Activated naive CD4-positive, alpha-beta T cell treated with anti-CD3 and anti-CD28 coated beads, Interleukin-2, amount 50 U/mL, for 72 hours (primary cell): ENCODE results near the gene NOP53. TPM values are rescaled to one million over a fixed set of nuclear protein-coding genes. Genes with fewer than 3 reads are reported as not detected.
"Not testable (repeated sequence)": the region's sequence is repeated elsewhere in the genome, so short reads cannot be mapped to it uniquely, and the experiment has no call there.

ENCODE experiments used
- ATAC-seq, 2 donors: fragments of 150-1000 bp; cut with Tn5 transposase; 2 replicates each; pipeline ENCODE4 v1.10.0; 2021; ENCODE audit warnings: mild to moderate bottlenecking in 2 of 2, moderate library complexity in 2 of 2
- DNase-seq, 2 donors: peaks; one replicate each; pipeline ENCODE4 v3.0.0; 2021 to 2022; ENCODE audit warnings: low spot score in 2 of 2
- H3K27ac Mint-ChIP-seq, 2 donors: one replicate each; pipeline ENCODE4 v1.8.0; 2022; ENCODE audit warnings: mild to moderate bottlenecking in 2 of 2, mixed read lengths in 2 of 2
- H3K36me3 Mint-ChIP-seq, 2 donors: one replicate each; pipeline ENCODE4 v1.8.0; 2022; ENCODE audit warnings: mixed read lengths in 2 of 2
- H3K9me3 Mint-ChIP-seq, 2 donors: one replicate each; pipeline ENCODE4 v1.8.0; 2022; ENCODE audit warnings: mixed read lengths in 2 of 2
- total RNA-seq, 2 donors: library from RNA; stranded (reverse); gene quantifications; one replicate each; pipeline ENCODE4 v1.2.3, GENCODE V29; 2022

The NOP53 gene
- total RNA-seq, 2 donors from 2014 or later, result 324 to 421 TPM

GRCh38 chr19:47735131-47735530 lies 10.2 kb upstream of the NOP53 start:
- DNase-seq (no peak), ATAC-seq (no peak)
- Mint-ChIP-seq H3K36me3 (no peaks in the 10 kb centered on the region), H3K27ac (no peak overlapping the region), H3K9me3 (no peaks in the 10 kb centered on the region)

DNA sequence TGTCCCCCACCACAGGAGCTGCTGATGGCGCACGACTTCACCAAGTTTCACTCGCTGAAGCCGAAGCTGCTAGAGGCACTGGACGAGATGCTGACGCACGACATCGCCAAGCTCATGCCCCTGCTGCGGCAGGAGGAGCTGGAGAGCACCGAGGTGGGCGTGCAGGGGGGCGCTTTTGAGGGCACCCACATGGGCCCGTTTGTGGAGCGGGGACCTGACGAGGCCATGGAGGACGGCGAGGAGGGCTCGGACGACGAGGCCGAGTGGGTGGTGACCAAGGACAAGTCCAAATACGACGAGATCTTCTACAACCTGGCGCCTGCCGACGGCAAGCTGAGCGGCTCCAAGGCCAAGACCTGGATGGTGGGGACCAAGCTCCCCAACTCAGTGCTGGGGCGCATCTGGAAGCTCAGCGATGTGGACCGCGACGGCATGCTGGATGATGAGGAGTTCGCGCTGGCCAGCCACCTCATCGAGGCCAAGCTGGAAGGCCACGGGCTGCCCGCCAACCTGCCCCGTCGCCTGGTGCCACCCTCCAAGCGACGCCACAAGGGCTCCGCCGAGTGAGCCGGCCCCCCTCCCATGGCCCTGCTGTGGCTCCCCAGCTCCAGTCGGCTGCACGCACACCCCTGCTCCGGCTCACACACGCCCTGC lies 4.4 kb upstream of the NOP53 start:
- H3K27ac Mint-ChIP-seq, result peak overlapping the region in 1 of 2 donors; percentile 50
- no peaks in the 10 kb centered on the region for H3K9me3 Mint-ChIP-seq
- peaks cover 6% of the 10 kb centered on the region in 2 donors for H3K36me3 Mint-ChIP-seq
- DNase-seq, result no peak
- ATAC-seq, result no peak

DNA sequence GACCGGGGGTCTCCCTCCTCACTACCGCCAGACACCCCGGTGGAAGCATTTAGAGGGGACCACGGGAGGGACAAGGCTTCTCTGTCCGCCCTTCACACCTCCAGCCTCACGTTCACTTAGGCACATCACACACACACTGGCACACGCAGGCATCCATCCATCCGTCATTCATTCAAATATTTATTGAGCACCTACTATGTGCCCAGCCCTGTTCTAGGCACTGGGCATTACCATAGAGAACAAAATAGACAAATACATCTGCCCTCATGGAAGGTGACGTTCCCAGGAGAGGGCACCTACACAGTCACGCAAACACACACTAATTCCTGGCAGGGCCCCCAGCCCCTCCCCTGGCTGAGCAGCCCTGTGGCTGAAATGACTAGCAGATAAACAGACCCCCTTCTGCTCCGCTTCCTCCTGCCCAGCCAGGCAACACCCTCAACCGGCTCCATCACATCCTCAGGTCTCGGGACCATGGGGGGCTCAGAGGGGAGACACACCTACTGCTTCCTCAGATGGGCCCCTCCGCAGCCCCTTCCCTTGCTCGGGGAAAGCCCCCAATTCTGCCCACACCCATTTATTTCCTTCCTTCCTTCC lies 3.7 kb upstream of the NOP53 start:
- Mint-ChIP-seq H3K27ac (peak overlapping the region in 1 of 2 donors; percentile 50), H3K9me3 (no peaks in the 10 kb centered on the region), H3K36me3 (peaks cover 6% of the 10 kb centered on the region in 2 donors)
- DNase-seq, result no peak
- no peak for ATAC-seq

GRCh38 chr19:47742634-47743033 lies 2.7 kb upstream of the NOP53 start:
- DNase-seq (no peak), ATAC-seq (no peak)
- Mint-ChIP-seq H3K9me3 (no peaks in the 10 kb centered on the region), H3K27ac (peak overlapping the region in 1 of 2 donors; percentile 98), H3K36me3 (peaks cover 6 to 12% of the 10 kb centered on the region in 2 donors)

DNA sequence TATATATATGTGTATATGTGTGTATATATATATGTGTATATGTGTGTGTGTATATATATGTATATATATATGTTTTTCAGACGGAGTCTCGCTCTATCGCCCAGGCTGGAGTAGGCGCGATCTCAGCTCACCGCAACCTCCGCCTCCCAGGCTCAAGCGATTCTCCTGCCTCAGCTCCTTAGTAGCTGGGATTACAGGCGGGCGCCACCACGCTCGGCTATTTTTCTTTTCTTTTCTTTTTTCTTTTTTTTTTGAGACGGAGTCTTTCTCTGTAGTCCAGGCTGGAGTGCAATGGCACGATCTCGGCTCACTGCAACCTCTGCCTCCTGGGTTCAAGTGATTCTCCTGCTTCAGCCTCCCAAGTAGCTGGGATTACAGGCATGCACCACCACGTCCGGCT lies 783 bp downstream of the NOP53 start:
- H3K9me3 Mint-ChIP-seq, DNase-seq, ATAC-seq: not testable (repeated sequence)
- Mint-ChIP-seq H3K27ac (peak overlapping the region; percentile 60 to 98), H3K36me3 (peaks cover 13 to 27% of the 10 kb centered on the region in 2 donors)

- no peaks in the 10 kb centered on the region for H3K9me3 Mint-ChIP-seq
- peak overlapping the region; percentile 83 to 90 for H3K27ac Mint-ChIP-seq
- DNase-seq, result no peak
- H3K36me3 Mint-ChIP-seq, result peaks cover 20 to 37% of the 10 kb centered on the region in 2 donors
- peak; percentile 17 to 40 for ATAC-seq
These were observed 4.0 kb downstream of the NOP53 start for GRCh38 chr19:47749326-47749725.

DNA sequence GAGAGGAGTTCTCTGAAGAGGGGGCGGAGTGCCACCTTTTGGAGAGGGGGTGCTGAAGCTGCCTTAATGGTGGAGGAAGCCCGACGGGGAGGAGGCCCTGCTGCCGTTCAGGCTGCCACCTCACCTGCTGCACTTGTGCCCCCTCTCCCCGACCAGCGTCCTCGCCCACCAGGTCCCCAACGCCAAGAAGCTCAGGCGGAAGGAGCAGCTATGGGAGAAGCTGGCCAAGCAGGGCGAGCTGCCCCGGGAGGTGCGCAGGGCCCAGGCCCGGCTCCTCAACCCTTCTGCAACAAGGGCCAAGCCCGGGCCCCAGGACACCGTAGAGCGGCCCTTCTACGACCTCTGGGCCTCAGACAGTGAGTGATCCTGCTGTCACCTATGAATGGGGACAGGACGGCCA lies 5.4 kb downstream of the NOP53 start:
- H3K27ac Mint-ChIP-seq, result peak overlapping the region; percentile 61 to 83
- no peak for DNase-seq
- H3K36me3 Mint-ChIP-seq, result peaks cover 14 to 31% of the 10 kb centered on the region in 2 donors
- no peak for ATAC-seq
- no peaks in the 10 kb centered on the region for H3K9me3 Mint-ChIP-seq

GRCh38 chr19:47752440-47753211 lies 7.3 kb downstream of the NOP53 start:
- Mint-ChIP-seq H3K36me3 (peaks cover 14 to 33% of the 10 kb centered on the region in 2 donors), H3K9me3 (no peaks in the 10 kb centered on the region), H3K27ac (peak overlapping the region; percentile 42 to 86)
- ATAC-seq, result no peak
- no peak for DNase-seq

- peaks cover 7 to 30% of the 10 kb centered on the region in 2 donors for H3K36me3 Mint-ChIP-seq
- ATAC-seq, result no peak
- no peak for DNase-seq
- no peaks in the 10 kb centered on the region for H3K9me3 Mint-ChIP-seq
- peak overlapping the region; percentile 53 to 93 for H3K27ac Mint-ChIP-seq
These were observed 9.1 kb downstream of the NOP53 start for GRCh38 chr19:47754206-47755064.

- Mint-ChIP-seq H3K27ac (peak overlapping the region in 1 of 2 donors; percentile 68), H3K36me3 (peaks cover 7 to 30% of the 10 kb centered on the region in 2 donors), H3K9me3 (no peaks in the 10 kb centered on the region)
- ATAC-seq, result no peak
- DNase-seq, result no peak
These were observed 9.9 kb downstream of the NOP53 start for GRCh38 chr19:47755065-47755761.

GRCh38 chr19:47755762-47756626 lies 10.6 kb downstream of the NOP53 start:
- peak in 1 of 2 donors; percentile 6 for ATAC-seq

GRCh38 chr19:47756627-47756929 lies 11.2 kb downstream of the NOP53 start:
- Mint-ChIP-seq H3K27ac (peak overlapping the region in 1 of 2 donors; percentile 62), H3K36me3 (peaks cover 7 to 30% of the 10 kb centered on the region in 2 donors), H3K9me3 (no peaks in the 10 kb centered on the region)
- ATAC-seq, result peak in 1 of 2 donors; percentile 14
- DNase-seq, result no peak

More at GRCh38 chr19:47755762-47756626, 10.6 kb downstream of the NOP53 start:
- peak overlapping the region in 1 of 2 donors; percentile 62 for H3K27ac Mint-ChIP-seq
- H3K36me3 Mint-ChIP-seq, result peaks cover 7 to 30% of the 10 kb centered on the region in 2 donors
- DNase-seq, result no peak
- no peaks in the 10 kb centered on the region for H3K9me3 Mint-ChIP-seq

GRCh38 chr19:47756953-47757608 lies 11.7 kb downstream of the NOP53 start:
- Mint-ChIP-seq H3K27ac (peak overlapping the region in 1 of 2 donors; percentile 62), H3K36me3 (peaks cover 7 to 30% of the 10 kb centered on the region in 2 donors), H3K9me3 (no peaks in the 10 kb centered on the region)
- no peak for DNase-seq
- peak in 1 of 2 donors; percentile 9 for ATAC-seq

DNA sequence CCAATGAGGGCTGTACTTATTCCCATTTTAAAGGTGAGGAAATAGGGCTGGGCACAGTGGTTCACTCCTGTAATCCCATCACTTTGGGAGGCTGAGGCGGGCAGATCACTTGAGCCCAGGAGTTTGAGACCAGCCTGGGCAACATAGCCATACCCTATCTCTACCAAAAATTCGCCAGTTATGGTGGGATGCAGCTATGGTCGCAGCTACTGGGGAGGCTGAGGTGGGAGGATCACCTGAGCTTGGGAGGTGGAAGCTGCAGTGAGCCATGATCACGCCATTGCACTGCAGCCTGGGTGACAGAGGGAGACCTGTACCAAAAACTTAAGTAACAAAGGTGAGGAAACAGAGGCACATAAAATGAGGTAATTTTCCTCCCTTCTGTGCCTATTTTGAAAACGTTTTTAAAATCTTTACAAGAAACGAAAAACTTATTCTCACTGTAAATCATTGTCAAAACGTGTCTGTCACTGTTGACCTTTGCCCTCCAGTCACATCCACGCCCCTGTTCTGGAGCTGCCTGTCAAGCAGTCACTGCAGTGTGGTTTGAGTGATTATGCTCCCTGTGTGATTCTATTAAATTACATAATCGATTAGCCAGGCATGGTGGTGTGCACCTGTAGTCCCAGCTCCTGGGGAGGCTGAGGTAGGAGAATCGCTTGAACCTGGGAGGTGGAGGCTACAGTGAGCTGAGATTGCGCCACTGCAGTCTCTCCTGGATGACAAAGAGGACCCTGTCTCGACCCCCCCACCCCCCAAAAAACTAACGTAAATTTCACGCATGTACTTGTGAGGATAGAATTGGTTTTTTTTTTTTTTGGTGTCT lies 12.5 kb downstream of the NOP53 start:
- no peak for DNase-seq
- Mint-ChIP-seq H3K9me3 (no peaks in the 10 kb centered on the region), H3K27ac (peak overlapping the region; percentile 62 to 82), H3K36me3 (peaks cover 7 to 30% of the 10 kb centered on the region in 2 donors)
- ATAC-seq, result no peak
